HCT116 (cell line): ENCODE data around the gene FURIN.

Experiments used
- CEBPB ChIP-seq: IDR thresholded peaks from 2 replicates; pipeline ENCODE4 v1.6.1; 2012; ENCODE audit warnings: low read depth
- CTCF ChIP-seq, 3 experiments: fragments of 200-600 bp in 1 of 3; sonication (generic) in 1 of 3; IDR thresholded peaks in 2 of 3; conservative IDR thresholded peaks in 1 of 3; 2 replicates each; pipeline ENCODE4 v1.5.1; 2012 to 2017; ENCODE audit warnings: low read depth in 2 of 3, low read length in 2 of 3, antibody characterized with exemption in 1 of 3, borderline replicate concordance in 1 of 3, control low read depth in 1 of 3, mild to moderate bottlenecking in 1 of 3, mixed read lengths in 1 of 3, mixed run types in 1 of 3, moderate library complexity in 1 of 3; ENCODE audit not compliant: insufficient read depth in 1 of 3
- EZH2 ChIP-seq: fragments of 200-600 bp; sonication (generic); IDR thresholded peaks from 2 replicates; pipeline ENCODE4 v1.6.1; 2017; ENCODE audit warnings: antibody characterized with exemption, mixed run types
- JUND ChIP-seq: IDR thresholded peaks from 2 replicates; pipeline ENCODE4 v1.6.1; 2012
- POLR2A ChIP-seq: IDR thresholded peaks from 2 replicates; pipeline ENCODE4 v1.7.0; 2011; ENCODE audit warnings: borderline replicate concordance; ENCODE audit not compliant: insufficient read depth, insufficient read length; ENCODE audit errors: extremely low read depth
- POLR2AphosphoS5 ChIP-seq: IDR thresholded peaks from 2 replicates; pipeline ENCODE4 v1.6.1; 2011; ENCODE audit warnings: mild to moderate bottlenecking, low read depth, low read length, moderate library complexity
- SIN3A ChIP-seq: IDR thresholded peaks from 2 replicates; pipeline ENCODE4 v1.6.1; 2012; ENCODE audit warnings: low read depth
- TCF7L2 ChIP-seq: IDR thresholded peaks from 2 replicates; pipeline ENCODE4 v1.7.0; 2011; ENCODE audit warnings: borderline replicate concordance, inconsistent platforms; ENCODE audit not compliant: insufficient read depth, insufficient read length; ENCODE audit errors: extremely low read depth
- TF ChIP-seq, protein P1 (sequence below): IDR thresholded peaks from 2 replicates; pipeline ENCODE4 v1.6.1; 2012; ENCODE audit warnings: low read depth
- TF ChIP-seq, protein P2 (sequence below): IDR thresholded peaks from 2 replicates; pipeline ENCODE4 v1.6.1; 2012

- TF ChIP-seq POLR2AphosphoS5: no peak
- no peak for TF ChIP-seq TCF7L2
- no peak for TF ChIP-seq CTCF (IDR thresholded peaks at IDR 0.05 in 2 of 3, conservative IDR thresholded peaks at IDR 0.05 in 1 of 3; ENCODE audit: borderline replicate concordance in 1 of 3, insufficient read depth in 1 of 3, low read depth in 2 of 3, low read length in 2 of 3)
- TF ChIP-seq EZH2: no peak
- TF ChIP-seq, protein P1, sequence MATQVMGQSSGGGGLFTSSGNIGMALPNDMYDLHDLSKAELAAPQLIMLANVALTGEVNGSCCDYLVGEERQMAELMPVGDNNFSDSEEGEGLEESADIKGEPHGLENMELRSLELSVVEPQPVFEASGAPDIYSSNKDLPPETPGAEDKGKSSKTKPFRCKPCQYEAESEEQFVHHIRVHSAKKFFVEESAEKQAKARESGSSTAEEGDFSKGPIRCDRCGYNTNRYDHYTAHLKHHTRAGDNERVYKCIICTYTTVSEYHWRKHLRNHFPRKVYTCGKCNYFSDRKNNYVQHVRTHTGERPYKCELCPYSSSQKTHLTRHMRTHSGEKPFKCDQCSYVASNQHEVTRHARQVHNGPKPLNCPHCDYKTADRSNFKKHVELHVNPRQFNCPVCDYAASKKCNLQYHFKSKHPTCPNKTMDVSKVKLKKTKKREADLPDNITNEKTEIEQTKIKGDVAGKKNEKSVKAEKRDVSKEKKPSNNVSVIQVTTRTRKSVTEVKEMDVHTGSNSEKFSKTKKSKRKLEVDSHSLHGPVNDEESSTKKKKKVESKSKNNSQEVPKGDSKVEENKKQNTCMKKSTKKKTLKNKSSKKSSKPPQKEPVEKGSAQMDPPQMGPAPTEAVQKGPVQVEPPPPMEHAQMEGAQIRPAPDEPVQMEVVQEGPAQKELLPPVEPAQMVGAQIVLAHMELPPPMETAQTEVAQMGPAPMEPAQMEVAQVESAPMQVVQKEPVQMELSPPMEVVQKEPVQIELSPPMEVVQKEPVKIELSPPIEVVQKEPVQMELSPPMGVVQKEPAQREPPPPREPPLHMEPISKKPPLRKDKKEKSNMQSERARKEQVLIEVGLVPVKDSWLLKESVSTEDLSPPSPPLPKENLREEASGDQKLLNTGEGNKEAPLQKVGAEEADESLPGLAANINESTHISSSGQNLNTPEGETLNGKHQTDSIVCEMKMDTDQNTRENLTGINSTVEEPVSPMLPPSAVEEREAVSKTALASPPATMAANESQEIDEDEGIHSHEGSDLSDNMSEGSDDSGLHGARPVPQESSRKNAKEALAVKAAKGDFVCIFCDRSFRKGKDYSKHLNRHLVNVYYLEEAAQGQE: no peak
- no peak for TF ChIP-seq SIN3A
- TF ChIP-seq POLR2A: no peak
- no peak for TF ChIP-seq JUND
- TF ChIP-seq, protein P2, sequence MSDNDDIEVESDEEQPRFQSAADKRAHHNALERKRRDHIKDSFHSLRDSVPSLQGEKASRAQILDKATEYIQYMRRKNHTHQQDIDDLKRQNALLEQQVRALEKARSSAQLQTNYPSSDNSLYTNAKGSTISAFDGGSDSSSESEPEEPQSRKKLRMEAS: no peak
- TF ChIP-seq CEBPB: no peak
Measured at GRCh38 chr15:90889736-90890456, 21.5 kb downstream of the FURIN start.
